H9 (cell line): ENCODE results near the gene HAL. TPM values are rescaled to one million over a fixed set of nuclear protein-coding genes. Genes with fewer than 3 reads are reported as not detected.

Source experiments
- DNase-seq: peaks from one replicate; pipeline ENCODE4 v3.0.0-alpha.2; 2017
- H2AFZ ChIP-seq: one replicate; pipeline ENCODE4 v1.6.1; 2013; ENCODE audit warnings: mild to moderate bottlenecking, low read length, control low read depth, moderate library complexity
- H2AK5ac ChIP-seq: 2 replicates; pipeline ENCODE4 v1.6.1; 2013; ENCODE audit warnings: low read length, control low read depth, mixed read lengths; ENCODE audit not compliant: insufficient read length
- H2BK120ac ChIP-seq: one replicate; pipeline ENCODE4 v1.6.1; 2013; ENCODE audit warnings: low read depth, mild to moderate bottlenecking, low read length, control low read depth, inconsistent platforms; ENCODE audit not compliant: poor library complexity, severe bottlenecking
- H2BK12ac ChIP-seq: 2 replicates; pipeline ENCODE4 v1.6.1; 2013; ENCODE audit warnings: low read length, control low read depth, mixed read lengths, low read depth; ENCODE audit not compliant: insufficient read length
- H2BK15ac ChIP-seq: 2 replicates; pipeline ENCODE4 v1.6.1; 2013; ENCODE audit warnings: low read depth, low read length, control low read depth
- H2BK20ac ChIP-seq: one replicate; pipeline ENCODE4 v1.6.1; 2013; ENCODE audit warnings: low read depth, mild to moderate bottlenecking, low read length, control low read depth, inconsistent platforms; ENCODE audit not compliant: poor library complexity, severe bottlenecking
- H2BK5ac ChIP-seq: 2 replicates; pipeline ENCODE4 v1.6.1; 2013; ENCODE audit warnings: low read length, control low read depth, mixed read lengths; ENCODE audit not compliant: insufficient read length
- H3K14ac ChIP-seq: 2 replicates; pipeline ENCODE4 v1.6.1; 2013; ENCODE audit warnings: low read length, control low read depth; ENCODE audit not compliant: insufficient read depth
- H3K18ac ChIP-seq: 2 replicates; pipeline ENCODE4 v1.6.1; 2013; ENCODE audit warnings: low read depth, mild to moderate bottlenecking, mixed read lengths, low read length, control low read depth; ENCODE audit not compliant: insufficient read length
- H3K23ac ChIP-seq: 2 replicates; pipeline ENCODE4 v1.6.1; 2013; ENCODE audit warnings: low read length, control low read depth, mixed read lengths, low read depth; ENCODE audit not compliant: insufficient read length
- H3K23me2 ChIP-seq: 2 replicates; pipeline ENCODE4 v1.6.1; 2013; ENCODE audit warnings: low read depth, mild to moderate bottlenecking, mixed read lengths, low read length, control low read depth; ENCODE audit not compliant: insufficient read length, poor library complexity, severe bottlenecking
- H3K27ac ChIP-seq: 2 replicates; pipeline ENCODE4 v1.5.1; 2013; ENCODE audit warnings: low read length, control low read depth, mixed read lengths, low read depth; ENCODE audit not compliant: insufficient read length
- H3K27me3 ChIP-seq: 2 replicates; pipeline ENCODE4 v1.6.1; 2013; ENCODE audit warnings: low read length, control low read depth, inconsistent platforms; ENCODE audit not compliant: insufficient read depth
- H3K4ac ChIP-seq: 2 replicates; pipeline ENCODE4 v1.6.1; 2013; ENCODE audit warnings: low read depth, mild to moderate bottlenecking, control low read depth, inconsistent platforms, low read length, moderate library complexity
- H3K4me1 ChIP-seq: 2 replicates; pipeline ENCODE4 v1.6.1; 2013; ENCODE audit warnings: low read length, control low read depth, inconsistent platforms; ENCODE audit not compliant: insufficient read depth
- H3K4me2 ChIP-seq: 2 replicates; pipeline ENCODE4 v1.6.1; 2013; ENCODE audit warnings: low read length, control low read depth, mixed read lengths; ENCODE audit not compliant: insufficient read length, insufficient read depth
- H3K56ac ChIP-seq: 2 replicates; pipeline ENCODE4 v1.6.1; 2013; ENCODE audit warnings: low read depth, mild to moderate bottlenecking, mixed read lengths, low read length, control low read depth; ENCODE audit not compliant: insufficient read length
- H3K79me1 ChIP-seq: 2 replicates; pipeline ENCODE4 v1.6.1; 2013; ENCODE audit warnings: low read depth, mild to moderate bottlenecking, moderate library complexity, low read length, control low read depth, inconsistent platforms; ENCODE audit not compliant: insufficient read depth, poor library complexity, severe bottlenecking
- H3K79me2 ChIP-seq: 2 replicates; pipeline ENCODE4 v1.6.1; 2013; ENCODE audit warnings: low read length, control low read depth, inconsistent platforms; ENCODE audit not compliant: insufficient read depth
- H3K9ac ChIP-seq: 2 replicates; pipeline ENCODE4 v1.6.1; 2013; ENCODE audit warnings: low read length, control low read depth, mixed read lengths; ENCODE audit not compliant: insufficient read length; ENCODE audit errors: extremely low read depth
- H3K9me3 ChIP-seq: one replicate; pipeline ENCODE4 v1.6.1; 2013; ENCODE audit warnings: low read depth, low read length, inconsistent platforms; ENCODE audit not compliant: control insufficient read depth
- H3T11ph ChIP-seq: one replicate; pipeline ENCODE4 v1.6.1; 2013; ENCODE audit warnings: mild to moderate bottlenecking, low read length, control low read depth, inconsistent platforms
- H4K20me1 ChIP-seq: one replicate; pipeline ENCODE4 v1.6.1; 2013; ENCODE audit not compliant: control insufficient read depth, insufficient read length, insufficient read depth
- H4K5ac ChIP-seq: 2 replicates; pipeline ENCODE4 v1.6.1; 2013; ENCODE audit warnings: low read depth, mild to moderate bottlenecking, mixed read lengths, low read length, control low read depth; ENCODE audit not compliant: insufficient read length
- H4K8ac ChIP-seq: replicated peaks from 2 replicates; pipeline ENCODE4 v1.6.1; 2013; ENCODE audit warnings: low read length, control low read depth, mixed read lengths, low read depth; ENCODE audit not compliant: insufficient read length
- H4K91ac ChIP-seq: 2 replicates; pipeline ENCODE4 v1.6.1; 2013; ENCODE audit warnings: low read depth, mild to moderate bottlenecking, moderate library complexity, mixed read lengths, low read length, control low read depth; ENCODE audit not compliant: insufficient read length
- H3K27ac Mint-ChIP-seq, 3 experiments: 2 replicates in 2 of 3; 3 replicates in 1 of 3; pipeline ENCODE4 v1.8.0; 2020 to 2021; ENCODE audit warnings: mixed read lengths in 3 of 3, mild to moderate bottlenecking in 1 of 3, moderate library complexity in 1 of 3
- H3K27me3 Mint-ChIP-seq: 2 replicates; pipeline ENCODE4 v1.8.0; 2021; ENCODE audit warnings: low read depth, mild to moderate bottlenecking, moderate library complexity, mixed read lengths
- H3K36me3 Mint-ChIP-seq, 3 experiments: 2 replicates in 2 of 3; 3 replicates in 1 of 3; pipeline ENCODE4 v1.8.0; 2020 to 2021; ENCODE audit warnings: low read depth in 3 of 3, mixed read lengths in 3 of 3; ENCODE audit not compliant: insufficient read depth in 1 of 3
- H3K4me1 Mint-ChIP-seq, 2 experiments: 2 replicates each; pipeline ENCODE4 v1.8.0; 2020; ENCODE audit warnings: mixed read lengths in 2 of 2
- H3K4me3 Mint-ChIP-seq, 2 experiments: 2 replicates in 1 of 2; 3 replicates in 1 of 2; pipeline ENCODE4 v1.8.0; 2020 to 2021; ENCODE audit warnings: mild to moderate bottlenecking in 2 of 2, mixed read lengths in 2 of 2, moderate library complexity in 1 of 2
- H3K9me3 Mint-ChIP-seq, 2 experiments: 2 replicates in 1 of 2; 3 replicates in 1 of 2; pipeline ENCODE4 v1.8.0; 2020; ENCODE audit warnings: mild to moderate bottlenecking in 2 of 2, mixed read lengths in 2 of 2, moderate library complexity in 1 of 2
- CTCF ChIP-seq: fragments of 200-600 bp; sonication (generic); conservative IDR thresholded peaks from 3 replicates; pipeline ENCODE4 v1.8.0; 2021; ENCODE audit warnings: antibody characterized with exemption, mild to moderate bottlenecking
- WGBS: extraction: QIAGEN DNeasy Blood & Tissue Kit; methylation state at CpG from one replicate; pipeline ENCODE4 v1.1.7; 2013; ENCODE audit warnings: missing lambda C conversion rate, low lambda C conversion rate, mixed read lengths; ENCODE audit not compliant: insufficient read length; ENCODE audit errors: extremely low coverage; 5-methylcytosine and 5-hydroxymethylcytosine counted together
- total RNA-seq: library from RNA; stranded (reverse); gene quantifications from 2 replicates; pipeline ENCODE4 v1.2.1, GENCODE V29; 2021

Gene HAL
- total RNA-seq, 1 experiment from 2014 or later = 0.35 TPM

GRCh38 chr12:96025518-96025917 is 29.4 kb upstream of the HAL start:
- Histone ChIP-seq H4K5ac (no peak overlapping the region), H2BK12ac (no peak overlapping the region), H2BK5ac (no peak overlapping the region), H3K14ac (no peak overlapping the region), H3K79me2 (peaks cover 1% of the 10 kb centered on the region; the same call in 1 of the 2 replicates), H4K20me1 (no peaks in the 10 kb centered on the region), H3K9ac (no peak overlapping the region), H3T11ph (no peak overlapping the region), H3K23ac (no peak overlapping the region), H3K4me1 (no peaks in the 10 kb centered on the region), H2BK15ac (no peak overlapping the region), H3K18ac (no peak overlapping the region), H3K4me2 (no peak overlapping the region), H2BK20ac (no peak overlapping the region), H3K56ac (no peak overlapping the region), H3K4ac (no peak overlapping the region), H2AK5ac (no peak overlapping the region), H3K79me1 (no peaks in the 10 kb centered on the region), H3K27ac (no peak overlapping the region), H3K27me3 (no peaks in the 10 kb centered on the region), H3K9me3 (no peaks in the 10 kb centered on the region), H4K8ac (no peak overlapping the region), H2AFZ (no peak overlapping the region), H3K23me2 (no peaks in the 10 kb centered on the region), H4K91ac (no peak overlapping the region), H2BK120ac (no peak overlapping the region)
- WGBS = no CpG with 5 or more reads among the region's 4 CpGs
- Mint-ChIP-seq H3K27me3 (no peaks in the 10 kb centered on the region), H3K4me1 (no peaks in the 10 kb centered on the region), H3K36me3 (peaks cover 25 to 59% (median 58%) of the 10 kb centered on the region in 3 experiments; a peak in 6 of 7 replicates), H3K9me3 (no peaks in the 10 kb centered on the region), H3K4me3 (no peak overlapping the region), H3K27ac (no peak overlapping the region)
- TF ChIP-seq CTCF = no peak
- no peak for DNase-seq
